GM15510 (cell line): ENCODE measurements around the gene PAQR4.

Experiments
- POLR2A ChIP-seq: IDR thresholded peaks from 3 replicates; pipeline ENCODE4 v1.6.1; 2011; ENCODE audit warnings: borderline replicate concordance; ENCODE audit not compliant: insufficient read length; ENCODE audit errors: extremely low read depth

The PAQR4 gene

DNA sequence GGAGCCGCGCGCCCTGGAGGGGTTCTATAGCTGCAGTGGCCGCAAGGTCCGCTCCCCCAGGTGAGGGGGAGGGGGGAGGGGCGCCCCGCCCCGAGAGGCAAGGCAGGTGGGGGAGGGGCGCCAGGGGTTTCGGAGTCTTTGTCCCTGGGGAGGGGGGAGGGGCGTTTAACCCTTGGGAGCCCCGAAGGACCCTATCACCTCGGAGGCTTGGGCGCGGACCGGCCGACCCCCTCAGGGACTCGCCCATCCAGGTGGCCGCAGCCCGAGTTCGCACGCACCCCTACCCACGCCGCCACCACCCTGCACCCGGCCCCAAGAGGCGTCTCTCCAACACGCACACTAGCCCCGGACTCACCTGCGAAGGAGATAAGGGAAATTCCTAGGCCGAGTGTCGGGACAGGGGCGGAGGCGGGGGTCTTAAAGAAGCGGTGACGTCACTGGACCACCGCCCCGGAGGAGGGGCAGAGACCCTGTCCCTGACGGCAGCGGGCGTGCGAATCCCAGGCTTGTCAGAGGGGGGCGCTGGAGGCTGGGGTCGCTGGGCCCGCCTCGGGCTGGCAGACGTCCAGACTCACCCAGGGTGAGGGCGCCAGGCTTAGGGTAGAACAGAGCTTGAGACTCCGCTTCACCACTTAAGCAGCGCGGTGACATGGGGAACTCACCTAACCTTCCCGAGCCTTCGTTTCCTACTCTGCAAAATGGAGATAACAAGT is 48.8 kb downstream of the PAQR4 start, which contains the start of gene CLDN6:
TSS of gene CLDN6 (minus strand) at position 390 of the 713 bp plus-strand sequence. CDS start 2,162 bp downstream, outside the sequence.
- TF ChIP-seq POLR2A, result no peak

DNA sequence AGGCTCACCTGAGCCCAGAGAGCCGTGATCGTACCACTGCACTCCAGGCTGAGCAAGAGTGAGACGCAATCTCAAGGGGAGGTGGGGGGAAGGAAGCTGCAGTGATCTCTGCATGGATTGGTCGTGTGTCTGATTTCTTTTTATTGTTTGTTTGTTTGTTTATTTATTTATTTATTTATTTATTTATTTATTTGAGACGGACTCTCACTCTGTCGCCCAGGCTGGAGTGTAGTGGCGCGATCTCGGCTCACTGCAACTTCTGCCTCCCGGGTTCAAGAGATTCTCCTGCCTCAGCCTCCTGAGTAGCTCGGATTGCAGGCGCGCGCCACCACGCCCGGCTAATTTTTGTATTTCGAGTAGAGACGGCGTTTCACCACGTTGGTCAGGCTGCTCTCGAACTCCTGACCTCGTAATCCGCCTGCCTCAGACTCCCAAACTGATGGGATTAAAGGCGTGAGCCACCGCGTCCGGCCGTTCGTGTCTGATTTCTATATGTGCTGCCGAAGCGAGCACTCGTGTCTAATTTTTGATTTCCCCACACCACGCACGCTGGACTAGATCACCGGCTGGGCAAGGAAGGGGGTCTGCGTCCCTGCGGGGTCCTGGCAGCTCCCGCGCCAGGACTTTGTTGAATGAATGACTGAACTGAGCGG is 50.6 kb downstream of the PAQR4 start:
- TF ChIP-seq POLR2A, result no peak

DNA sequence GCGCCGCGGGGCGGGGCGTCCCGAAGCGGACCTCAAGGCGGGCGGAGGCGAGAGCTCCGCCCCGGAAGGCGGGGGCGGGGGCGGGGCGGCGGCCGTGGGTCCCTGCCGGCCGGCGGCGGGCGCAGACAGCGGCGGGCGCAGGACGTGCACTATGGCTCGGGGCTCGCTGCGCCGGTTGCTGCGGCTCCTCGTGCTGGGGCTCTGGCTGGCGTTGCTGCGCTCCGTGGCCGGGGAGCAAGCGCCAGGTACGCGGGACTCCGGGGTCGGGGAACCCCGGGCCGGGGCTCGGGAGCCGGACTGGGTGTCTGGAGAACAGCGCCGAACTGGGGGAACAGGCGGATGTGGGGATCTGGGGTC is 51.1 kb downstream of the PAQR4 start, which contains the start of gene TNFRSF12A:
TSS of gene TNFRSF12A (plus strand) at position 122 of the 357 bp plus-strand sequence. CDS start at position 152, 30 bp downstream.
- TF ChIP-seq POLR2A, result peak; percentile 80

DNA sequence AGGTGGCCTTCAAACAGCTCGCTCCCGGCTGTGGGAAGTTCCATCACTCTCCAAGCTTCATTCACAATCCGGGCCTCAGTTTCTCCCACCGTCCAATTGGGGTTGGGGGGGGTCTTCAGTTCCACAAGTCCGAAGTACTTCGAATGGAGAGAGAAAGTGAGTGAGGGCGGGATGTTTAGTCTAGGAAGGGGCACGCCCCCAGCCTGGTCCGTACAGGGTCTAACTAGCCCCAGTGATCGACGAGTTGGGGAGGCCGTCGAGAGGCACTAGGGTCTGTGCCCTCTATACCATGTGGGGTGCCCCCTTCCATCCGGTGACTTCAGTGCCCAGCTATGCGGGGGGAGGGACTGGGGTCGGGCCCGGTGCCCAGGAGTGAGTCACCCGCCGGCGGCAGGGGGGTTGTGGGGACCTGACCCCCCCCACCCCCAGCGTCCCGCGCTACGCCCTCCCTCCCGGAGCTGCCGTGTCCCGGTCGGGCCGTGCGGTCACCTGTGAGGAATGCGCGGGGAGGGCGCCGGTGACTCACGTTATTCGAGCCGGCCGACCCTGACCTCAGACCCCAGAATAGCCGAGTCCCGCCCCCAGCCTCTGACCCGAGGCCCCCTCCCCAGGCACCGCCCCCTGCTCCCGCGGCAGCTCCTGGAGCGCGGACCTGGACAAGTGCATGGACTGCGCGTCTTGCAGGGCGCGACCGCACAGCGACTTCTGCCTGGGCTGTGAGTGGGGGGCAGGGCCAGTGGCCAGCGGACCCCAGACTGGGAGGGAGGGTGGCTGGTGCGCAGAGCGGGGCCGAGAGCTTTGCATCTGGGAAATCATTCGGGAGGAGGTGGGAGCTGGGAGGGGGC is 51.7 kb downstream of the PAQR4 start:
- no peak for TF ChIP-seq POLR2A

DNA sequence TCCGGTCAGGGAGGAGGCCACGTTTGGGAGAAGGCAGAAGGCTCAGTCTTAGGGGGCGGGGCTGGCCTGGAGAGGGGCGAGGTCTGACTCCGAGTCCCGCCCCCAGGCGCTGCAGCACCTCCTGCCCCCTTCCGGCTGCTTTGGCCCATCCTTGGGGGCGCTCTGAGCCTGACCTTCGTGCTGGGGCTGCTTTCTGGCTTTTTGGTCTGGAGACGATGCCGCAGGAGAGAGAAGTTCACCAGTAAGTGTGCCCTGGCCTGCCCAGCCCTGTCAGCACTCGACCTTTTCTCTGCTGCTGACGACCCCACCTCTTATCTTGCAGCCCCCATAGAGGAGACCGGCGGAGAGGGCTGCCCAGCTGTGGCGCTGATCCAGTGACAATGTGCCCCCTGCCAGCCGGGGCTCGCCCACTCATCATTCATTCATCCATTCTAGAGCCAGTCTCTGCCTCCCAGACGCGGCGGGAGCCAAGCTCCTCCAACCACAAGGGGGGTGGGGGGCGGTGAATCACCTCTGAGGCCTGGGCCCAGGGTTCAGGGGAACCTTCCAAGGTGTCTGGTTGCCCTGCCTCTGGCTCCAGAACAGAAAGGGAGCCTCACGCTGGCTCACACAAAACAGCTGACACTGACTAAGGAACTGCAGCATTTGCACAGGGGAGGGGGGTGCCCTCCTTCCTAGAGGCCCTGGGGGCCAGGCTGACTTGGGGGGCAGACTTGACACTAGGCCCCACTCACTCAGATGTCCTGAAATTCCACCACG is 52.5 kb downstream of the PAQR4 start:
- TF ChIP-seq POLR2A, result no peak

DNA sequence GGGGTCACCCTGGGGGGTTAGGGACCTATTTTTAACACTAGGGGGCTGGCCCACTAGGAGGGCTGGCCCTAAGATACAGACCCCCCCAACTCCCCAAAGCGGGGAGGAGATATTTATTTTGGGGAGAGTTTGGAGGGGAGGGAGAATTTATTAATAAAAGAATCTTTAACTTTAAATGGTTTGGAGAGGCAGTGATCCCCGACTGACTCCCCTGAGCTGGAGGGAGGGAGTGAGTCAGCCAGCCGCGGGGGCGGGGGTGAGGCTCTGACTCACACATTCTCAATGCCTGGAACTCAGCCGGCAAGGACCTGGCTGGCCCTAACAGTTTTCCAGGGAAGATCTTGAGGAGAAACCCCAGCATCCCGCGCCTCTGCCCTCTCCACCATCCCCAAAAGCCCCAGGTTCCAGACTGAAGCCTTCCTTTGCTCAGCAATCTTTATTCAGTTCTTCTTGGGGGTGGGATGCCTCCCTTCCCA is 53.1 kb downstream of the PAQR4 start:
- no peak for TF ChIP-seq POLR2A

DNA sequence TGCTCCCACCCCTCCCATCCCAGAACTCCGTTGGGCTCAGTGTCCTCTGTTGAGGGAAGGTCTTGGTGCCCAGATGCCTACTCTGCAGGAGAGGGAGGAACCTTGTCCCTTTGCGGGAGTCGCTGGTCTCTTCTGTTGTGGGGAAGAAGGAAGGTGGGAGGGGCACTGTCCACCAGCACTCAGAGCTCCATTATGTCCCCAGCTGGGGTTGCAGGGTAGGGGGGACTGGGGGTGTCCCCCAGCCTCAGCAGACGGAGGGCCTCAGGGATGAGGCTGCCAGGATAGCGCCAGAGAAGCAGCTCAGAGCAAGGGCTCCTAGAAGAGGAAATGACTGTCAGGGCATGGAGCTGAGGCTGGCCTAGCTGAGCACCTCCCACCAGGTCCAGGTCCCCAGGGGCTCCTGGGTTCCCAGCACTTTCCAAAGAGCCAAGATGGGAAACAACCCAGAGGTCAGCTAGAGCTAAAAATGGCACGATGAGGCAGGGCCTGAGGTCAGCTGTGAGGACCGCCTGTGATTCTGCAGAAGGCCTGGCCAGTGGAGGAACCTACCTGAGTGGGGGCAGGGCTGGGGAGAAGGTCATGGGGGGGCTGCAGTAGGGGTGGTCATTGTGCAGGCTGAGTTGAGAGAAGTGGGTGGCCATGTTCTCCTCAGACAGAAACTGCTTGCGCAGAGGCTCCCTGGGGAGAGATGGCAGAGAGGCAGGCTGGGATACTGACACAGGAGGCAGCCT is 53.7 kb downstream of the PAQR4 start:
- no peak for TF ChIP-seq POLR2A
